ENCODE results near the gene TIMM23.
A peak's percentile ranks its signal among the peaks of the same experiment; 100 is the strongest.
"Not testable (repeated sequence)": the region's sequence is repeated elsewhere in the genome, so short reads cannot be mapped to it uniquely, and the experiment has no call there.

The TIMM23 gene

DNA sequence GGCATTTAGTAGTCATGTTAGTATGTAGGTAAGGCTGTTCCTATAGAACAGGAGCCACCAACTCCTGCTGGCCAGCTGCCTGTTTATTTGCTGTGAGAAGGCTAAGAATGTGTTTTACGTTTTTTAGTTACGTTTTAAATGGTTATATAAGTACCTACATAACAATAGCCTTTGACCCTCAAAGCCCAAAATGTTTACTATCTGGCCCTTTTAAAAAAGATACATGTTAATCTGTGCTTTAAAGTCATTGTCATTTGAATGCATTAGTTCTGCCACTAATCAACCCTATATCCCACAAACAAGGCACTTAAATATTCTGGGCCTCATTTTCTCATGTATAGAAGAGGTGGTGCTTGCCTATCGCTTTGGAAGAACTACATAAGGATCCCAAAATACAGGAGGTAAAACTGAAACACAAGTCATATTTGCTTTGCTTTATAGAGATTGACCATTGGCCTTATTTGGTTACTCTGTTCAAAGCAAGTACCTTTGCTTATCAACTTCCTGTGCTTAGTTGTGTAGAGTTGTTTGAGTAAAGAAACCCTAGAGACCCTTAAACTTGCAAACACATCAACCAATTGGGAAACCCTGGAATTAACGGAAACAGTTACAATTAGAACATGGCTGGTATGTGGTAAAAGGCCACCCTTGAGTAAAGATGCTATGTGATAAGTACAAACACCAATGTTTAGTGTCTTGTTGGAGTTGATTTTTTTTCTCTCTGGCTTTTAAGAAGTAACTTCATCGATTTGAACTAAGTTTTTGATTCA lies 25.9 kb downstream of the TIMM23 start:
- DNase-seq: no peak

- not testable (repeated sequence) for DNase-seq
Observed at GRCh38 chr10:45999955-46000354, 27.7 kb downstream of the TIMM23 start.

DNA sequence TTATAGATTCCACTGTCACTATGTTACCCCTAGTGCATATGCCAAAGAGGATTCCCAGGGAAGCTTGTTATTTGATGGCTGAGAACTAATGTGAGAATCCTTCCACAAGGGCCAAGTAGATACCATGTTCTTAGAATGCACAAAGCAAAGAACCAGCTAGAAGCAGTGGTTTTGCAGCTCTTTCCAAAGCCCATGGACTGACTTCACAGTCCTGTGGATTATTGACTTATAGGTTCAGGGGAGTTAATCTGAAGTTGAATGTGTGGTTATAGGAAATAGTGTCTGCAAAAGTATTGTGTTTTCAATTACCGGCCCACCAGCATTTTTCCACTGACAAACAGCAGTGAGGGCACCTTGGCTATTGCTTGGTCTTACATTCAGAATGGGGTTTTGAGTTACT lies 28.2 kb downstream of the TIMM23 start:
- DNase-seq: no peak

DNA sequence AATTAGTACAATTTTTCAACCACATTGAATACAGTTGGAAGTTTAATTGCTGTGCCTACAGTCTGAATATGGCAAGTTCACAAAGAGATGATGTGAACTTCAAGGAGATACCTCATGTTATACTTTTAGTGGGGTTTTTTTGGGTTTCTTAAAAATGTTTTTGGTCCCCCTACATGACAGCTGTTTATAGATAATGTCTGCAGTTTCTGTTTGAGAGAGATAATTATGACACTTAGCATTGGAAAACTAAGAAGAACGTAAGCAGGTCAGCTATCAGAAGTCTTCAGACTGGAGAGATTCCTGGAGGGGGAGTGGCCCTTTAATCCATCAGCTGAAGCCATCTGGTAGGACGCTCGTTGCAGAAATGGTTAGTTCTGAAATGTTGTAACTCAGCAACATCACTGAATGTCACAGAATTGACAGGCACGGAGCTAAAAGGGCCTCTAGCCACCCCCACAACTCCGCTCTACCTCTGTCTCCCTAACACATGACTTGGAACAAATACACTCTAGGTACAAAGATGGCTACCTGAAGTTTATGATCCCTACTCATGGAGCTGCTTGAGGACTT lies 29.0 kb downstream of the TIMM23 start:
- DNase-seq: no peak

DNA sequence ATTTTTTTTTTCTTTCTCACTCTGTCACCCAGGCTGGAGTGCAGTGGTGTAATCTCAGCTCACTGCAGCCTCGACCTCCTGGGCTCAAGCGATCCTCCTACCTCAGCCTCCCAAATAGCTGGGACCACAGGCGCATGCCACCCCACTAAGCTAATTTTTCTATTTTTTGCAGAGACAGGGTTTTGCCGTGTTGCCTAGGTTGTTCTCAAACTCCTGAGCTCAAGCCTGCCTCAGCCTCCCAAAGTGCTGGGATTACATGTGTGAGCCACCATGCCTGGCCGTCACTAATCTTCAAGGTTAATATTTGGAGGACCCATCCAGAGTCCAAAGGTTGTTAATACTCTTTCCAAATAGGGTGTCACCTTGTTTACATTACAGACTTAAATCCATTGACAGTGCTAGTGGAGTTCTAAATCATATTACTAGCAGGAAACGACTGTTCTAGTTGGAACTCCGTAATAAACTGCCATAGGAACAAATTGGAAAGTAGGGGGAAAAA lies 29.9 kb downstream of the TIMM23 start:
- DNase-seq: not testable (repeated sequence)

DNA sequence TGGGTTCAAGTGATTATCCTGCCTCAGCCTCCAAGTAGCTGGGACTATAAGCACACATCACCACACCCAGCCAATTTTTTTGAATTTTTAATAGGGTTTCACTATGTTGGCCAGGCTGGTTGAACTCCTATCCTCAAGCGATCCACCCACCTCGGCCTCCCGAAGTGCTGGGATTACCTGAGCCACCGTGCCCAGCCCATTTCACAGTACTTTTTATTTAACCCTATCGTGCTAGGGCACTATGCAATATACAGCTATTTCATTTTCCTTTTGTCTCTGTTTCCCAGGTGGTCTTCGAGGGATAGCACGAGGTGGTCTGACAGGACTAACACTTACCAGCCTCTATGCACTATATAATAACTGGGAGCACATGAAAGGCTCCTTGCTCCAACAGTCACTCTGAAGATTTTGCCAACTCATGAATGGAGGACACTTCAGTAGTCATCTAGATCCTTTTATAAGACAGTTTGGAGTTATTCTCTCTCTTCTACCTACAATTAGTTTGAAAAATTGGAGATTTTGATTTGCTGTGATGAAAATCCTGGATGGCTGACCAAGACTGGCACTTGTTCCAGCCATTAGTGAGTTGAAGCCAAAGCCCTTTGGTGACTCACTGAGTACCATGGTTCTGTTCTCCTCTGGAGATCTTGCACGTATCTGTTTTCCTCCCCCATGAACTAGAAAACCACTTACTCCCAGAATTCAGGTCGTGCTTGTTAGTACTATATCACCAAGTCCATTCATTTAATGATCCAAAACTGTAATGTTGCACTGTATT lies 30.8 kb downstream of the TIMM23 start:
- no peak for DNase-seq

GRCh38 chr10:46004963-46005362 lies 32.7 kb downstream of the TIMM23 start:
- DNase-seq: no peak

GRCh38 chr10:46005383-46005782 lies 33.1 kb downstream of the TIMM23 start:
- DNase-seq: no peak

DNA sequence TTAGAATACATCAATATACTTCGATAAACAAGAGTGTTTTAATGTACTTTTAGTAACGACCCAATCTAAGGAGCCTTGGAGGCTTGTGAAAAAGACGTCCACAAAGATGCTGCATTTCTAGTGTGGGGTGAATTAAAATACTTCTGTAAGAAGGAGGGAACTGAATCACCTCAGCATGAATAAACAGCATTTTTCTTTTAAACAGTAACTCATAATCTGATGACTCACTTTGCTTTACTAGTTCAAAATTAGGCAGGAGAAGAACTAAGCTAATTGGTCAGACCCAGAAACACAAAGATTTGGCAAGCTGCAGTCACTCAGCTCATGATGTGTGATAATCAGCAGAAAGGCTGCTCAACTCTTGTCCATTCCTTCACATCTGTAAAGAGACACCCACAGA lies 33.9 kb downstream of the TIMM23 start:
- DNase-seq: no peak

- DNase-seq: no peak
Observed at GRCh38 chr10:46012746-46013145, 40.5 kb downstream of the TIMM23 start.

DNA sequence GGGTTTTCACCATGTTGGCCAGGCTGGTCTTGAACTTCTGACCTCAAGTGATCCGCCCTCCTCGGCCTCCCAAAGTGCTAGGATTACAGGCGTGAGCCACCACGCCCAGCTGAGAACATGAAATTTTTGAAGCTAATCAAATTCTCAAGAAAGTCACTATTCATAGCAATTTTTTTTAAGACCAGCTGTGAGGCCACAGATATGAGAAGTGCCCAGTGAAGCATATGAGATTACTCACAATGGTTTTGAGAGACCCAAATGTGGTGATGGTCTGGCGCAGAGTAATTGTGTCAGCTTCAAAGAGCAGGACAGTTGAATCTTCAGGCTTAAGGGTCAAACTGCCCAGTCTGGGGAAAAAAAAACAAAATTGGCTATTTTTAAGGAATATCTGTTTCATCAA lies 41.9 kb downstream of the TIMM23 start:
- no peak for DNase-seq

DNA sequence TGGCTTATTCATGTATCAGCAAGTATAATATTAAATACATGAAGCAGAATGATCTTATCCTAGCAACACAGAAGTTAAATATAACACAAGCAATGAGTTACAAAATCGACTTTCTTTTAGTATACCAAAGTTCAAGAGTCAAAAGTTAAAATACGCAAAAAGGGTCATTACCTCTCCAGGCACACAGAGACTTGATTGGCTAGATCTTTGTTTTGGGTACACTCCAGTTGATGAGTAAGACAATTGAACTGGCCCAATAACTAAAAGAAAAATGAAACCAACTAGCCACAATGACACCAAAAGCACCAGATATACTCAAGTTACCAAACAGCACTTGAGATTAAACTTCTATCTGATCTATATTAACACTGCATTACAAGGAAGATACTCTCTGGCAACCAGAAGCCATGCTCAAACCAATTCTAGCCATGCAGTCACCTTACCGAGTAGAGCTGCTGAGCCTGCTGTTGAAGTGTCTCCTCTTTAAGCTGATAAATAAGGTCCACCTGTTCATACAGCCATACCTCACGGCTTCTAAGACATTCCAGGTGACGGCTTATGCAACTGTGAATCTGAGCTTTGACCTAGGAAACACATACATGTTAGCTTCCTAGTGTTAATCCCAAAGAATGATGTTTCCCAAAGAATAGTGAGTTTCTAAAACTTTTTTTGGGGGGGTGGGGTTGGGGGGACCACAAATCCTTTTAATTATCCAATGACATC lies 42.6 kb downstream of the TIMM23 start:
- no peak for DNase-seq

DNA sequence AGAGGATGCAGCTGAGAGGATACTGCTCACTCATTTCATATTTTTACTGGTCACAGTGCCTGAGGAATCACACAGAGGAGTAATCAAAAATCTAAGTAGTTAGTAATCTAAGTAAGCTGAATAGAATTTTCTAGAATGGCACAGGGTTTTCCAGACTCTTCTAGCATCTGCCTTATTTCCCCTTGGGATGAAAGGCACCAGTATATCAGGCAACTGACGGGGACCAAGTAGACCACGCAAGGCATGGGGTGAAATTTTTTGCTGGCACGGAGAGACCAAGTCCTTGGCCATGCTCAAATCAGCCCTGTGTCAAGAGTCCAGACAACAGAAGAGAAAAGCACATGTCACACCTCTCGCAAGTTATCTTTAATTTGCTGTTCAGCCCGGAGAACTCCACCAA lies 43.9 kb downstream of the TIMM23 start:
- no peak for DNase-seq

GRCh38 chr10:46016811-46017210 lies 44.5 kb downstream of the TIMM23 start:
- DNase-seq: no peak

DNA sequence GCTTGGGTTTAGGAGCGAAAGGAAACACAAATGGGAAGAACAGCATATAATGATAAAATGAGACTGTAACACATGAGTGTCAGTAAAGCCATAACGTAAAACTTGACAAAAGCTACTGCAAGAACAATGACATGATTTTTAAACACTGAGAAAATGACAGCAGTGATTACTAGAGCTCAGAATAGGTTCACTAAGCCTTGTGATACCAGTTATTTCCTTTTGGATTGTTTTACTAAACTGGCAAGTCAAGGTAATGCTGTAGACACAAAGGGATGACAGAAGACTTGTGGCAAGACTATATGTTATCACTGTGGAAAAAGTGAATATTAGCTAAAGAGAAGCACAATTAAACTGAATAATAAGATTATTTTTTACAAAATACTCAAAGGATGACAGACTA lies 45.4 kb downstream of the TIMM23 start:
- DNase-seq: no peak

- no peak for DNase-seq
Observed at GRCh38 chr10:46018453-46019176, 46.3 kb downstream of the TIMM23 start.

GRCh38 chr10:46019177-46019528 lies 46.9 kb downstream of the TIMM23 start:
- no peak for DNase-seq

- DNase-seq: no peak
Observed at GRCh38 chr10:46019569-46020343, 47.5 kb downstream of the TIMM23 start.

- DNase-seq: no peak
Observed at GRCh38 chr10:46020344-46020657, 48.0 kb downstream of the TIMM23 start.

GRCh38 chr10:46022978-46023702 lies 50.9 kb downstream of the TIMM23 start:
- peak; percentile 43 for DNase-seq

DNA sequence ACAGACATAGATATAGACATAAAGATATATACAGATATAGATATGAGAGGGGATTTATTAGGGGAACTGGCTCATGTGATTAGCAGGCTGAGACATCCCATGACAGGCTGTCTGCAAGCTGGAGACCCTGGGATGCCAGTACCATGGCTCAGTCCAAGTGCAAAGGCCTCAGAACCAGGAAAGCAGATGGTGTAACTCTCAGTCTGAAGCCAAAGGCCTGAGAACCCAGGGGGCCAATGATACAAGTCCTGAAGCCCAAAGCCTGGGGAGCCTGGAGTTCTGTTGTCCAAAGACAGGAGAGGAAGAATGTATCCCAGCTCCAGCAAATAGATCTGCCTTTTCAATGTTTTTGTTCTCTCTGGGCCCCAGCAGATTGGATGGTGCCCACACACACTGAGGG lies 52.7 kb downstream of the TIMM23 start:
- no peak for DNase-seq
